Natural killer cell (primary cell): ENCODE measurements around the gene BRCA2. TPM values are rescaled to one million over a fixed set of nuclear protein-coding genes. Genes with fewer than 3 reads are reported as not detected.

Experiments
- ATAC-seq, 3 donors: fragments of 150-1000 bp in 2 of 3; fragments of 200-7000 bp in 1 of 3; cut with Tn5 transposase; 1 replicate in 1 of 3; 2 replicates in 2 of 3; pipeline ENCODE4 v1.10.0; 2021; ENCODE audit warnings: mild to moderate bottlenecking in 2 of 3, moderate library complexity in 2 of 3
- DNase-seq, 2 donors: peaks; one replicate each; pipeline versions ENCODE4 v3.0.0 to v3.0.0-alpha.2; 2013 to 2021; ENCODE audit warnings: mixed read lengths in 1 of 2
- H3K27ac ChIP-seq: one replicate; pipeline ENCODE4 v1.5.1; 2013; ENCODE audit warnings: mild to moderate bottlenecking, low read length
- H3K27me3 ChIP-seq: one replicate; pipeline ENCODE4 v1.6.1; 2013; ENCODE audit warnings: low read length; ENCODE audit not compliant: control insufficient read depth, insufficient read depth
- H3K36me3 ChIP-seq: one replicate; pipeline ENCODE4 v1.6.1; 2013; ENCODE audit warnings: low read length; ENCODE audit not compliant: control insufficient read depth, insufficient read depth
- H3K4me1 ChIP-seq: one replicate; pipeline ENCODE4 v1.6.1; 2013; ENCODE audit warnings: low read length; ENCODE audit not compliant: control insufficient read depth, insufficient read depth
- H3K4me3 ChIP-seq: one replicate; pipeline ENCODE4 v1.5.1; 2013; ENCODE audit warnings: low read length
- H3K9me3 ChIP-seq: one replicate; pipeline ENCODE4 v1.6.1; 2013; ENCODE audit warnings: low read length; ENCODE audit not compliant: control insufficient read depth, insufficient read depth
- H3K27ac Mint-ChIP-seq, 2 donors: one replicate each; pipeline ENCODE4 v1.8.0; 2022; ENCODE audit warnings: mild to moderate bottlenecking in 2 of 2, mixed read lengths in 2 of 2, moderate library complexity in 1 of 2
- H3K27me3 Mint-ChIP-seq, 2 donors: one replicate each; pipeline ENCODE4 v1.8.0; 2022; ENCODE audit warnings: low read depth in 2 of 2, mixed read lengths in 2 of 2
- H3K36me3 Mint-ChIP-seq: one replicate; pipeline ENCODE4 v1.8.0; 2022; ENCODE audit warnings: mixed read lengths
- H3K4me1 Mint-ChIP-seq, 2 donors: one replicate each; pipeline ENCODE4 v1.8.0; 2022; ENCODE audit warnings: mixed read lengths in 2 of 2
- H3K4me3 Mint-ChIP-seq: one replicate; pipeline ENCODE4 v1.8.0; 2022; ENCODE audit warnings: mild to moderate bottlenecking, moderate library complexity, mixed read lengths
- H3K9me3 Mint-ChIP-seq, 2 donors: one replicate each; pipeline ENCODE4 v1.8.0; 2022; ENCODE audit warnings: mixed read lengths in 2 of 2
- CTCF ChIP-seq: fragments of 200-600 bp; IDR thresholded peaks from one replicate; pipeline ENCODE4 v1.8.0; 2022; ENCODE audit warnings: antibody characterized with exemption
- WGBS: methylation state at CpG from one replicate; pipeline ENCODE4 v1.1.7; 2013; ENCODE audit warnings: missing lambda C conversion rate; ENCODE audit not compliant: insufficient coverage; 5-methylcytosine and 5-hydroxymethylcytosine counted together
- intact Hi-C: fragments of 100-400 bp; cut with micrococcal nuclease; formaldehyde crosslinking; loops from one replicate; pipeline ENCODE4 v1.14.2; 2022
- total RNA-seq, 4 donors: library from RNA; stranded (reverse); fragments of 120-200 nt in 1 of 4; gene quantifications; one replicate each; pipeline versions ENCODE4 v1.2.3 to v1.2.4, GENCODE V29; 2013 to 2022

BRCA2 gene
- total RNA-seq, 3 donors from 2014 or later (not counting 1 experiment from before 2014, with no cell fraction given): 3.6 to 4.3 (median 3.6) TPM

GRCh38 chr13:32316501-32316900 lies 1.2 kb downstream of the BRCA2 start:
- no peak for DNase-seq
- no peak for ATAC-seq
- no peak overlapping the region for H3K4me3 ChIP-seq
- WGBS: 63% methylated on average over 1 of the region's 6 CpGs
- H3K27me3 ChIP-seq: no peaks in the 10 kb centered on the region
- H3K4me1 ChIP-seq: peaks cover 18% of the 10 kb centered on the region
- no peaks in the 10 kb centered on the region for H3K36me3 ChIP-seq
- H3K27ac ChIP-seq: no peak overlapping the region
- H3K9me3 ChIP-seq: no peaks in the 10 kb centered on the region
- H3K27me3 Mint-ChIP-seq: no peaks in the 10 kb centered on the region
- no peaks in the 10 kb centered on the region for H3K9me3 Mint-ChIP-seq
- peak overlapping the region; percentile 98 for H3K4me3 Mint-ChIP-seq
- intact Hi-C loops: loop anchor here (10.0 kb wide), 1 partner anchor 282 kb away; the partner anchor contains the start of gene FRY
- peaks cover 14 to 17% of the 10 kb centered on the region in 2 donors for H3K4me1 Mint-ChIP-seq
- H3K27ac Mint-ChIP-seq: peak overlapping the region in 1 of 2 donors; percentile 100
- TF ChIP-seq CTCF: no peak
- H3K36me3 Mint-ChIP-seq: no peaks in the 10 kb centered on the region

GRCh38 chr13:32317716-32318465 lies 2.6 kb downstream of the BRCA2 start:
- peaks cover 14 to 17% of the 10 kb centered on the region in 2 donors for H3K4me1 Mint-ChIP-seq
- ATAC-seq: no peak
- no peaks in the 10 kb centered on the region for H3K36me3 ChIP-seq

GRCh38 chr13:32320528-32320927 lies 5.2 kb downstream of the BRCA2 start:
- Mint-ChIP-seq H3K27ac (no peak overlapping the region), H3K4me1 (peaks cover 1 to 5% of the 10 kb centered on the region in 2 donors), H3K27me3 (no peaks in the 10 kb centered on the region), H3K36me3 (no peaks in the 10 kb centered on the region), H3K9me3 (no peaks in the 10 kb centered on the region), H3K4me3 (no peak overlapping the region)
- H3K27me3 ChIP-seq: no peaks in the 10 kb centered on the region
- no peak overlapping the region for H3K4me3 ChIP-seq
- 90% methylated on average over 4 of the region's 4 CpGs for WGBS
- H3K4me1 ChIP-seq: peaks cover 7% of the 10 kb centered on the region
- DNase-seq (no peak), ATAC-seq (no peak)
- H3K9me3 ChIP-seq: no peaks in the 10 kb centered on the region
- intact Hi-C loops: no loop called here
- no peaks in the 10 kb centered on the region for H3K36me3 ChIP-seq
- no peak for TF ChIP-seq CTCF
- H3K27ac ChIP-seq: no peak overlapping the region

More at GRCh38 chr13:32317716-32318465, 2.6 kb downstream of the BRCA2 start:
- Histone ChIP-seq H3K27me3 (no peaks in the 10 kb centered on the region), H3K27ac (no peak overlapping the region), H3K4me1 (peaks cover 18% of the 10 kb centered on the region), H3K9me3 (no peaks in the 10 kb centered on the region), H3K4me3 (no peak overlapping the region)
- no peak for DNase-seq
- no peaks in the 10 kb centered on the region for H3K27me3 Mint-ChIP-seq
- no peaks in the 10 kb centered on the region for H3K36me3 Mint-ChIP-seq
- TF ChIP-seq CTCF: no peak
- no peak overlapping the region for H3K4me3 Mint-ChIP-seq
- H3K9me3 Mint-ChIP-seq: no peaks in the 10 kb centered on the region
- no CpG with 5 or more reads among the region's 2 CpGs for WGBS
- H3K27ac Mint-ChIP-seq: no peak overlapping the region
- intact Hi-C loops: loop anchor here (10.0 kb wide), 1 partner anchor 283 kb away; the partner anchor contains the start of gene FRY
